Measurements from ENCODE around the gene SKIC3.

DNA sequence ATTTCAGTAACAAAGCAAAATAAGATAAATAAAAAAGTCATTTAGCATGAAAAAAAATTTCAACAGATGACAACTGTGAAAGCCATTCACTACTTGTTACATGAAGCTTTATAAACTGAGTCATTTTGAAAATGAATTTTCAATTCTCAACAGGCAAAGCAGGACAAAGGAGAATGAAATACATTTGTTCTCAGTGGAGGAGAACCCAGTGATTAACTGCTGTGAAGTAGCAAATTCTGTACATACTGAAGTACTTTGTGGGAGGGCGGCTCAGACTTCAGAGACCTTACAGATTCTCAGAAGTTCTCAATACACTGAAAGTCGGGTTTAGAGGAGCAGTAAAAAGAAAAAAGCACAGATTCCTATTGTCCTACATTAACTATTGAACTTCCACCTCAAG lies 21.7 kb downstream of the SKIC3 start:
- TF ChIP-seq, protein P1, sequence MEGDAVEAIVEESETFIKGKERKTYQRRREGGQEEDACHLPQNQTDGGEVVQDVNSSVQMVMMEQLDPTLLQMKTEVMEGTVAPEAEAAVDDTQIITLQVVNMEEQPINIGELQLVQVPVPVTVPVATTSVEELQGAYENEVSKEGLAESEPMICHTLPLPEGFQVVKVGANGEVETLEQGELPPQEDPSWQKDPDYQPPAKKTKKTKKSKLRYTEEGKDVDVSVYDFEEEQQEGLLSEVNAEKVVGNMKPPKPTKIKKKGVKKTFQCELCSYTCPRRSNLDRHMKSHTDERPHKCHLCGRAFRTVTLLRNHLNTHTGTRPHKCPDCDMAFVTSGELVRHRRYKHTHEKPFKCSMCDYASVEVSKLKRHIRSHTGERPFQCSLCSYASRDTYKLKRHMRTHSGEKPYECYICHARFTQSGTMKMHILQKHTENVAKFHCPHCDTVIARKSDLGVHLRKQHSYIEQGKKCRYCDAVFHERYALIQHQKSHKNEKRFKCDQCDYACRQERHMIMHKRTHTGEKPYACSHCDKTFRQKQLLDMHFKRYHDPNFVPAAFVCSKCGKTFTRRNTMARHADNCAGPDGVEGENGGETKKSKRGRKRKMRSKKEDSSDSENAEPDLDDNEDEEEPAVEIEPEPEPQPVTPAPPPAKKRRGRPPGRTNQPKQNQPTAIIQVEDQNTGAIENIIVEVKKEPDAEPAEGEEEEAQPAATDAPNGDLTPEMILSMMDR (IDR thresholded peaks at IDR 0.05): no peak
- TF ChIP-seq POLR2A (IDR thresholded peaks at IDR 0.05): no peak
